BJ (cell line): ENCODE data around the gene MTUS2. TPM values are rescaled to one million over a fixed set of nuclear protein-coding genes. Genes with fewer than 3 reads are reported as not detected.

ENCODE experiments used
- CTCF ChIA-PET: fragments of 350-600 bp; formaldehyde crosslinking; extraction: SDS; loops from one replicate; lab custom pipeline; 2021; ENCODE audit warnings: antibody characterized with exemption, inconsistent platforms; lab: Yijun Ruan, JAX
- POLR2A ChIA-PET: fragments of 300-600 bp; sonication (Branson Sonifier 250); formaldehyde crosslinking; extraction: SDS; loops from one replicate; lab custom pipeline; 2021; ENCODE audit warnings: antibody characterized with exemption; lab: Charles Lee
- DNase-seq: peaks from one replicate; pipeline ENCODE4 v3.0.0-alpha.2; 2011; ENCODE audit warnings: low read depth
- H3K27me3 ChIP-seq: 2 replicates; pipeline ENCODE4 v1.6.0; 2011; ENCODE audit warnings: low read length; ENCODE audit not compliant: control insufficient read depth, insufficient read depth
- H3K36me3 ChIP-seq: 2 replicates; pipeline ENCODE4 v1.5.1; 2011; ENCODE audit warnings: low read length; ENCODE audit not compliant: control insufficient read depth, insufficient read depth
- H3K4me3 ChIP-seq: 2 replicates; pipeline ENCODE4 v1.5.1; 2011; ENCODE audit warnings: low read depth, mild to moderate bottlenecking, control low read depth, low read length
- CTCF ChIP-seq: IDR thresholded peaks from 2 replicates; pipeline ENCODE4 v1.5.1; 2011; ENCODE audit warnings: low read depth, mild to moderate bottlenecking, control low read depth, inconsistent platforms, low read length, moderate library complexity; ENCODE audit not compliant: insufficient read depth
- polyA plus RNA-seq: library from polyadenylated mRNA; depleted of rRNA; stranded (reverse); fragments of >200 nt; gene quantifications from 2 replicates; pipeline ENCODE4 v1.2.3, GENCODE V29; 2011

The MTUS2 gene
- polyA plus RNA-seq, 1 experiment, result 0.05 TPM

- DNase-seq, result no peak
- POLR2A ChIA-PET, result no interaction called here
- TF ChIP-seq CTCF, result no peak
- H3K27me3 ChIP-seq, result no peaks in the 10 kb centered on the region
- CTCF ChIA-PET, result no interaction called here
- H3K36me3 ChIP-seq, result no peaks in the 10 kb centered on the region
- no peak overlapping the region for H3K4me3 ChIP-seq
These were observed 186.3 kb downstream of the MTUS2 start for GRCh38 chr13:29006359-29006850.

- ChIA-PET CTCF (no interaction called here), POLR2A (no interaction called here)
- no peaks in the 10 kb centered on the region for H3K27me3 ChIP-seq
- DNase-seq, result no peak
- no peak for TF ChIP-seq CTCF
- H3K36me3 ChIP-seq, result no peaks in the 10 kb centered on the region
- H3K4me3 ChIP-seq, result no peak overlapping the region
These were observed 188.2 kb downstream of the MTUS2 start for GRCh38 chr13:29008296-29008695.

- no peak for TF ChIP-seq CTCF
- ChIA-PET CTCF (no interaction called here), POLR2A (no interaction called here)
- H3K4me3 ChIP-seq, result no peak overlapping the region
- H3K27me3 ChIP-seq, result no peaks in the 10 kb centered on the region
- H3K36me3 ChIP-seq, result no peaks in the 10 kb centered on the region
- DNase-seq, result no peak
These were observed 200.2 kb downstream of the MTUS2 start for GRCh38 chr13:29020314-29020713.

GRCh38 chr13:29021311-29021710 is 201.2 kb downstream of the MTUS2 start:
- H3K27me3 ChIP-seq, result no peaks in the 10 kb centered on the region
- no peak overlapping the region for H3K4me3 ChIP-seq
- no peaks in the 10 kb centered on the region for H3K36me3 ChIP-seq
- no peak for TF ChIP-seq CTCF
- ChIA-PET POLR2A (no interaction called here), CTCF (no interaction called here)
- no peak for DNase-seq

GRCh38 chr13:29021717-29022116 is 201.6 kb downstream of the MTUS2 start:
- ChIA-PET POLR2A (no interaction called here), CTCF (no interaction called here)
- no peak for DNase-seq
- no peaks in the 10 kb centered on the region for H3K27me3 ChIP-seq
- TF ChIP-seq CTCF, result no peak
- H3K36me3 ChIP-seq, result no peaks in the 10 kb centered on the region
- H3K4me3 ChIP-seq, result no peak overlapping the region
